Duodenal mucosa (tissue), 2 donors: ENCODE data around the gene BRICD5.
"Not testable (repeated sequence)": the region's sequence is repeated elsewhere in the genome, so short reads cannot be mapped to it uniquely, and the experiment has no call there.

Experiments used
- H3K27ac ChIP-seq: one replicate; pipeline ENCODE4 v1.7.0; 2013; ENCODE audit warnings: low read depth, low read length
- H3K27me3 ChIP-seq, 2 donors: one replicate each; pipeline ENCODE4 v1.7.0; 2013; ENCODE audit warnings: low read length in 2 of 2, control low read depth in 1 of 2; ENCODE audit not compliant: insufficient read depth in 2 of 2, control insufficient read depth in 1 of 2
- H3K36me3 ChIP-seq, 2 donors: one replicate each; pipeline ENCODE4 v1.7.0; 2013; ENCODE audit warnings: low read length in 2 of 2, control low read depth in 1 of 2; ENCODE audit not compliant: insufficient read depth in 2 of 2, control insufficient read depth in 1 of 2
- H3K4me1 ChIP-seq, 2 donors: one replicate each; pipeline ENCODE4 v1.7.0; 2013; ENCODE audit warnings: low read length in 2 of 2, control low read depth in 1 of 2; ENCODE audit not compliant: insufficient read depth in 2 of 2, control insufficient read depth in 1 of 2
- H3K4me3 ChIP-seq, 2 donors: one replicate each; pipeline ENCODE4 v1.7.0; 2013; ENCODE audit warnings: low read length in 2 of 2, low read depth in 1 of 2
- H3K9ac ChIP-seq, 2 donors: one replicate each; pipeline ENCODE4 v1.7.0; 2013; ENCODE audit warnings: low read length in 2 of 2, low read depth in 1 of 2
- H3K9me3 ChIP-seq, 2 donors: one replicate each; pipeline ENCODE4 v1.7.0; 2013; ENCODE audit warnings: low read length in 2 of 2, control low read depth in 1 of 2; ENCODE audit not compliant: control insufficient read depth in 1 of 2

BRICD5 gene

DNA sequence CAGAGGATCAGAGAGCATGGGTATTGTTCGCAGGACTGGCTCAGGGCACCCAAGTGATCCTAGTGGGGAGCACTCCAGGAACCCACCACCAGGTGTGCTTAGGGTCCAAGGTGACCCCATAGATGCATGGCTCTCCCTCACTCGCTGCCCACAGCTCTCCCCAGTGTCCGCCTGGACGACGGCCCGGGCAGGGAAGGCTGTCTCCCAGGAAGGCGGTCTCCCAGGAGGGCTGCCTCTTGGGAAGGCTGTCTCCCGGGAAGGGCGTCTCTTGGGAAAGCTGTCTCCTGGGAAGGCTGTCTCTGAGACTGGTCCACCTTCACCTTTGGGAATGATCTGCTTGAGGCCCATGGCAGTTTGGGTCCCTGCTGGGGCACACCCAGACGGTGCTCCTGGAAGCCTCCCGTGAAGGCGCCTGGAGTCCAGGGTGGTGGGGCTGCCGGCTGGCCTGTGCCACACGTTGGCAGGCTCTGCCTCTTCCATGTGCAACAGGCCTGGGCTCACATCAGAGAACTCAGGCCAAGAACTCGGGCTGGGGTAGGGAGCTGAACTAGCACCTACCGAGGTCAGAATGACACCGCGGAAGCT, 35.7 kb upstream of the BRICD5 start:
- Histone ChIP-seq H3K36me3 (peaks cover 30 to 49% of the 10 kb centered on the region in 2 donors), H3K4me3 (no peak overlapping the region), H3K4me1 (peaks cover 0 to 6% of the 10 kb centered on the region in 2 donors), H3K27me3 (no peaks in the 10 kb centered on the region), H3K27ac (no peak overlapping the region), H3K9ac (no peak overlapping the region), H3K9me3 (no peaks in the 10 kb centered on the region)

DNA sequence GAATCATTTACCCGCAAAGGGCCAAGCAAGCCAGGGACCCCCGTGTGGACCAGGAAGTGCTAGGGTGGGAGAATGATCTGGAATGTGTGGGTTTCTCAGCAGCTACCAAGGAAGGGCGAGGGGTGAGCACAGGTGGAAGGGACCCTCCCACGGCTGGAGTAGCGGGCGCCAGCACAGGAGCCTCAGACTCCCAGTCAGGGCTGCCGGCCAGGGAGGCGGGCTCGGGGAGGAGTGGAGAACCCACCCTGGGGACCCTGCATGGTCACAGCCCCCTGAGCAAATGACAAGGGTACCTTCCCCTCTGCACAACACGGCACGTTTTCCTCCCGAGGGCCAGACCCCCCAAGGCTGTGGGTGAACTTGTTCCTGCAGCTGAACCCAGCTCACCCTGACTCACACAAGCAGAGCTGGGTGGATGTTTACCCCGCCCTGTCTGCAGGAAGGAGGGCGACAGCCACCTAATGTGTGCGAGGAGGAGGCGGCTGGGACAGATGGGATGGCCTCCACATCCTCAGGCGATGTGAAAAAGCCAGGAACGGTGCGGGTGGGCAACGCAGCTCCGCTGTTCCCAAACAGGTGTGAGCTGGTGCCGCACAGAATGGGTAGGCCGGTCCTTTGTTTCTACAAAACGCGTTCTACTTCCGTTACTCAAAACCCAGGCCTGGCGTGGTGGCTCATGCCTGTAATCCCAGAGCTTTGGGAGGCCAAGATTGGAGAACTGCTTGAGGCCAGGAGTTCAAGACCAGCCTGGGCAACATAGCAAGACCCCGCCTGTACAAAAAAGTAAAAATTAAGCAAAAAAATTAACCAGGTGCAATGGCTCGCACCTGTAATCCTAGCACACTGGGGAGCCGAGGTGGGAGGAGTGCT, 34.5 kb upstream of the BRICD5 start:
- no peaks in the 10 kb centered on the region for H3K9me3 ChIP-seq
- no peak overlapping the region for H3K9ac ChIP-seq
- no peaks in the 10 kb centered on the region for H3K27me3 ChIP-seq
- peaks cover 30 to 49% of the 10 kb centered on the region in 2 donors for H3K36me3 ChIP-seq
- H3K27ac ChIP-seq, result no peak overlapping the region
- H3K4me1 ChIP-seq, result peaks cover 0 to 3% of the 10 kb centered on the region in 2 donors
- H3K4me3 ChIP-seq, result no peak overlapping the region

DNA sequence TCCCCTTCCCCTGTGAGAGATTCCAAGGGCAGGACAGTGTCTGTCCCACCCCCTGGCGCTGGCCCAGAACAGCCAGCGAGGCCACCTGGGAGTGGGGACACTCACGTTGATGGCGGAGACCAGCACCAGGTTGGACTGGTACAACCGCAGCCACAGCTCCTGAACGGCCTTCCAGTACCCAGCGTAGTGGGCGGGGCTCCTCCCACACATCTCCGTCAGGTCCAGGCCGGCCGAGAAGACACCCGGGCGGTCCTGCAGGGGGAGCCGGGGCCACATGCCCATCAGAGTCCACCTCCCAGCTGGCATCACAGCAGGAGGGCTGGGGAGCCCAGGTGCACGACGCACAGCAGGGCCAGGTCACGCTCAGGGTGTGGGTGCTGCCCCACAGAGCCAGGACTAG, 33.6 kb upstream of the BRICD5 start:
- Histone ChIP-seq H3K4me3 (no peak overlapping the region), H3K4me1 (no peaks in the 10 kb centered on the region), H3K9ac (no peak overlapping the region), H3K27me3 (no peaks in the 10 kb centered on the region), H3K27ac (no peak overlapping the region), H3K9me3 (no peaks in the 10 kb centered on the region), H3K36me3 (peaks cover 30 to 49% of the 10 kb centered on the region in 2 donors)

DNA sequence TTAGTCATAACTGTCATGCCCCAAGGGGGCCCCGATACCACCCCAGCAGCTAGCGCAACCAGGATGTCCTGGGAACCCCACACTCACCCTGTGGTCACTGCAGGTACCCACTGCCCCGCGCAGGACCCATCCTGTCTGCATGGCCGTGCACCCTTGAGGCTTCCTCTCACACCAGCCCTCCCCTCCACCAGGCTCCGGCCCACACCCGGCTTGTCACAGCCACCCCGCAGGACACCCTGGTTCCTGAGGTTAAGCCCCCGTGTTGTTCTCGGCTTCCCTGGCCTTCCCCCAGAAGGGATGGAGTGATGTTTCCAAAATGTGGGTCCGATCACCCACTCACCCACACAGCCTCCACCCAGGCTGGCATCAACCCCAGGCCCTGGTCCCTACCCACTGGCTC, 33.1 kb upstream of the BRICD5 start:
- Histone ChIP-seq H3K4me1 (no peaks in the 10 kb centered on the region), H3K4me3 (no peak overlapping the region), H3K9me3 (no peaks in the 10 kb centered on the region), H3K27me3 (no peaks in the 10 kb centered on the region), H3K36me3 (peaks cover 30 to 49% of the 10 kb centered on the region in 2 donors), H3K27ac (no peak overlapping the region), H3K9ac (no peak overlapping the region)

DNA sequence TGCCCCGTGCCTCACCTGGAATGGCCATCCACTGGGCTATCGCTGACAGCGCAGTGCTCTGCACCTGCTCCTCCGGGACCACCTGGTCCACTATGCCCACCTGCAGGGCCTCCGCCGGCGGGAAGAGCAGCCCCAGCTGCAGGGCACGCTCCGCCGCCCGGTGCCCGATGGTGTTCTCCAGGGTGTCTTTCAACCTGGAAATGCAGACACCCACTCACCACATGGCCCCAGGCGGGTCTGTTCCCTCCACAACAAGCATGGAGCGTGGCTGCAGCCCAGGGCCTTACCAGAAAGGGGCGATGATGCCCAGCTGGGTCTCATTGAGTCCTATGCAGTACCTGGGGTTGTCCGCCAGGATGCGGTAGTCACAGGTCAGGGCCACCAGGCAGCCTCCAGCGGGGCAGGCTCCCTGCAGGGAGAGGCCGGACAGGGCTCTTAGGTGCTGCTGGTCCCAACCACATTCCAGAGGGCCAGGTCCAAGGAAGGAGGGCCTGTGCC, 32.4 kb upstream of the BRICD5 start:
- H3K4me3 ChIP-seq, result no peak overlapping the region
- peaks cover 3 to 5% of the 10 kb centered on the region in 2 donors for H3K27me3 ChIP-seq
- H3K9me3 ChIP-seq, result no peaks in the 10 kb centered on the region
- no peak overlapping the region for H3K27ac ChIP-seq
- H3K36me3 ChIP-seq, result peaks cover 30 to 49% of the 10 kb centered on the region in 2 donors
- H3K9ac ChIP-seq, result no peak overlapping the region
- peaks cover 0 to under 1% of the 10 kb centered on the region in 2 donors for H3K4me1 ChIP-seq

DNA sequence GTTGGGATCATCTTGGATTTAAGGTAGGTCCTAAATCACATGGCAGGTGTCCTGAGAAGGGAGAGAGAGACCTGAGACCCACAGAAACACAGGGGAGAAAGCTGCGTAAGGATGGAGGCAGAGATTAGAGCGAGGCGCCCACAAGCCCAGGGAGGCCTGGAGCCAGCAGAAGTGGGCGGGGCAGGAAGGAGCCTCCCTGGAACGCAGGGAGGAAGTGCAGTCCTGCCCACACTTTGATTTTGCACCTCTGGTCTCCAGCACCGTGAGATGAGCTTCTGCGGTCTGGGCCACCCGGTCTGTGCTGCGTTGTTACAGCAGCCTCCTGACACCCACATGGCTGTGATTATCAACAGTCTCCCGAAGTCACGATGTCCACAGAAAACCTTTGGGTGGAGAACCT, 31.9 kb upstream of the BRICD5 start:
- Histone ChIP-seq H3K27ac (no peak overlapping the region), H3K36me3 (peaks cover 30 to 49% of the 10 kb centered on the region in 2 donors), H3K27me3 (peaks cover 7 to 10% of the 10 kb centered on the region in 2 donors)

DNA sequence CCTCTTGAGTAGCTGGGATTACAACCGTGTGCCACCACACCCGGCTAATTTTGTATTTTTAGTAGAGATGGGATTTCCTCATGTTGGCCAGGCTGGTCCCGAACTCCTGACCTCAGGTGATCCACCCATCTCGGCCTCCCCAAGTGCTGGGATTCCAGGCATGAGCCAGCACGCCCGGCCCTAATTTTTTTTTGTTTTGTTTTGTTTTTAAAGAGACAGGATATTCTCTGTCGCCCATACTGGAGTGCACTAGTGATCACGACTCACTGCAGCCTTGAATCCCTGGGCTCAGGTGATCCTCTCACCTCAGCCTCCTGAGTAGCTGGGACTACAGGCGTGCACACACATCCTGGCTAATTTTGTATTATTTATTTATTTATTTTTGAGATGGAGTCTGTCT, 29.7 kb upstream of the BRICD5 start:
- Histone ChIP-seq H3K36me3 (peaks cover 18 to 37% of the 10 kb centered on the region in 2 donors), H3K27me3 (peaks cover 12 to 16% of the 10 kb centered on the region in 2 donors), H3K4me1 (peaks cover 0 to 17% of the 10 kb centered on the region in 2 donors)
- H3K27ac ChIP-seq, H3K4me3 ChIP-seq, H3K9ac ChIP-seq, H3K9me3 ChIP-seq: not testable (repeated sequence)

More for the DNA sequence above, 31.9 kb upstream of the BRICD5 start:
- H3K9me3 ChIP-seq, result no peaks in the 10 kb centered on the region
- peaks cover 0 to 6% of the 10 kb centered on the region in 2 donors for H3K4me1 ChIP-seq
- no peak overlapping the region for H3K9ac ChIP-seq
- no peak overlapping the region for H3K4me3 ChIP-seq

DNA sequence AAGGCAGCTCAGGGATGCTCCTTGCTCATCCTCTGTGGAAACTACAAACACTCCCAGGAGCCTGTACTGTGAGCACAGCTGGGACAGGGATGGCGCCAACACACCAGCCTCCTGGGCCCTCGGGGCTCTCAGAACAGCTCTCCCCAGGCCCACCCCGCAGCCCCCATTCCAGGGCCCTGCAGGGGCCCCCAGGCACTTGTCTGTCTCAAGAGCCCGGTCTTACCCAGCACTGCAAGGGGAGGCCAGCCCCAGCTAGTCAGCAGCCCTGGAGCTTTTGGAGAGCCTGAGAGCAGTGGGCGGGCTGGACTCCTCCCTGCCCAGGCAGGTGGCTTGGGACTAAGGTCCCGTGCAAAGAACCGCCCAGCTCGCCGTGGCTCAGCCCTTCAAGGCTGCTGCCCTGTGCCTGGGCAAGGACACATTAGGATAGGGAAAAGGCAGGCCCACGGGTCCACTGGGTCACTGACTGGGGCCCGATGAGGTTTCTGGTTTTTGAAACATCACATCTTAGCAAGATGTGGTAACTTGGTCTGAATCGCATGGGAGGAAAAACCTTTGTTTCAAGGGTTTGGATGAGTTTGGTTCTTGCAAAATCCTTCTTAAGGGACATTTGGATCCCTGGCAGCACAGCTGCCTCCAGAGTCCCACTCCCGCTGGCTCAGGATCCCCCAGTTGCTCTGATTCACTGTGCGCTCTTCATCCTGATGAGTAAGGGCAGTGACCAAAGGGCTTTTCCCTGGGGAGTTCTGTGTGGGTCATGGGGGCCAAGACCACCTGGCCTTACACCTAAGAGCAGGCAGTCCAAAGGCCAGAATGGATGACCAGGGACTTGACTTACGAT, 28.4 kb upstream of the BRICD5 start:
- peaks cover 19 to 36% of the 10 kb centered on the region in 2 donors for H3K36me3 ChIP-seq
- peaks cover 0 to 17% of the 10 kb centered on the region in 2 donors for H3K4me1 ChIP-seq
- no peak overlapping the region for H3K27ac ChIP-seq
- H3K9me3 ChIP-seq, result no peaks in the 10 kb centered on the region
- no peak overlapping the region for H3K9ac ChIP-seq
- no peak overlapping the region for H3K4me3 ChIP-seq
- H3K27me3 ChIP-seq, result peaks cover 16% of the 10 kb centered on the region in 2 donors

DNA sequence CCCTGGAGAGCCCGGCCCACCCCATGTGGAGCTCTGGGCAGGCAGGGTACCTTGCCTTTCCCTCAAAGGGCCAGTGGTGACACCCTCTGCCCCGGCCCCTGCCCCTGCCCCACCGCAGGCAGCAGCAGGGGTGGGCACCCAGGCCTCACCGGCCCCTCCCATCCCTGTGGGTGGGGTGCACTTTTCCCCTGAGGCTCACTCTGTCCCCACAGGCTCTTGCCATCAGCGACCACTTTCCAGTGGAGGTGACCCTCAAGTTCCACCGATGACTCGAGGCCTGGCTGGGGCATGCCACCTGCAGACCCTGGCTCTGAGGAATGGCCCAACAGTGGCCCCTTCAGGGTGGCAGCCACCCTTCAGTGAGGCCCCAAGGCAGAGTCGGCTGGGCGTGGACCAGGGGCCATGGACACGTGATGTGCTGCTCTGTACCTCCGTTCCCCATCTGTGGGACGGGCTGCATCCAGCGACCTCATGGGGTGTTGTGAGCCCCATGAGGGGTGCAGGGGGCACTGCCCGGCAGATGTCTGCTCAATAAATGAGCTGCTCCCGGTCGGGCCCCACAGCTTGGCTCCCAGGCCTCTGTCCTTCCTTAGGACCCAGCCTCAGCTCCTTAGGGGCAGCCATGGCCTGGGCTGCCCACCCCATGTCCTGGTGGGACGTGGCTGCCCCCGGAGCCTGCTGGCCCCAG, 27.6 kb upstream of the BRICD5 start:
- no peak overlapping the region for H3K27ac ChIP-seq
- peaks cover 16 to 36% of the 10 kb centered on the region in 2 donors for H3K36me3 ChIP-seq
- H3K9me3 ChIP-seq, result no peaks in the 10 kb centered on the region
- H3K4me1 ChIP-seq, result peaks cover 0 to 17% of the 10 kb centered on the region in 2 donors
- H3K9ac ChIP-seq, result no peak overlapping the region
- H3K4me3 ChIP-seq, result no peak overlapping the region
- H3K27me3 ChIP-seq, result peaks cover 16% of the 10 kb centered on the region in 2 donors
